HepG2 (cell line): ENCODE results near the gene NUBP2. TPM values are rescaled to one million over a fixed set of nuclear protein-coding genes. Genes with fewer than 3 reads are reported as not detected.

Experiments
- ATAC-seq: fragments of 200-7000 bp; cut with Tn5 transposase; 3 replicates; pipeline ENCODE4 v1.9.1; 2020; ENCODE audit warnings: mild to moderate bottlenecking, moderate library complexity
- BruUV-seq: library from RNA; stranded (reverse); fragments of 400-500 nt; replicated peaks from 2 replicates; lab custom pipeline; 2021; lab: Mats Ljungman, UMichigan
- CTCF ChIA-PET: fragments of 300-600 bp; formaldehyde crosslinking; extraction: SDS; loops from one replicate; lab custom pipeline; 2021; ENCODE audit warnings: low total read pairs, inconsistent platforms, low intra/inter-chr PET ratio; lab: Yijun Ruan, JAX
- POLR2A ChIA-PET: fragments of 350-600 bp; sonication (Branson Sonifier 250); formaldehyde crosslinking; loops from one replicate; lab custom pipeline; 2020; ENCODE audit warnings: antibody characterized with exemption, inconsistent platforms; lab: Yijun Ruan, JAX
- DNase-seq: peaks from one replicate; pipeline ENCODE4 v3.0.0-alpha.2; 2015; ENCODE audit warnings: low spot score
- FAIRE-seq: peaks from 3 replicates; lab custom pipeline; 2011; peaks lifted over from hg19 to GRCh38; lab: Jason Lieb, UNC
- H2AFZ ChIP-seq: one replicate; pipeline ENCODE4 v1.6.1; 2011; ENCODE audit warnings: low read length, inconsistent platforms
- H3K27ac ChIP-seq: fragments of 300-600 bp; 3 replicates; pipeline ENCODE4 v1.8.0; 2011; ENCODE audit warnings: mixed run types, mild to moderate bottlenecking, mixed read lengths, low read length, inconsistent platforms; ENCODE audit not compliant: insufficient read depth; ENCODE audit errors: extremely low read length
- H3K27me3 ChIP-seq, 2 experiments: fragments of 200-600 bp in 1 of 2; 2 replicates in 1 of 2; 3 replicates in 1 of 2; pipeline versions ENCODE4 v1.6.0 to v1.8.0; 2011; ENCODE audit warnings: low read length in 2 of 2, mild to moderate bottlenecking in 2 of 2, moderate library complexity in 2 of 2, inconsistent platforms in 1 of 2; ENCODE audit not compliant: insufficient read depth in 2 of 2, control insufficient read depth in 1 of 2
- H3K36me3 ChIP-seq, 2 experiments: fragments of 200-600 bp in 1 of 2; replicated peaks in 1 of 2; 2 replicates in 1 of 2; 3 replicates in 1 of 2; pipeline versions ENCODE4 v1.5.1 to v1.8.0; 2011; ENCODE audit warnings: low read length in 2 of 2, inconsistent platforms in 1 of 2; ENCODE audit not compliant: insufficient read depth in 2 of 2, control insufficient read depth in 1 of 2
- H3K4me1 ChIP-seq: 2 replicates; pipeline ENCODE4 v1.5.1; 2012; ENCODE audit warnings: low read length, inconsistent platforms; ENCODE audit not compliant: insufficient read depth
- H3K4me2 ChIP-seq: 2 replicates; pipeline ENCODE4 v1.6.0; 2011; ENCODE audit warnings: low read depth, low read length, inconsistent platforms
- H3K4me3 ChIP-seq, 3 experiments: fragments of 200-600 bp in 1 of 3; sonication (generic), shearing (Covaris generic) in 1 of 3; replicated peaks in 1 of 3; 2 replicates each; pipeline ENCODE4 v1.5.1; 2011 to 2016; ENCODE audit warnings: low read length in 3 of 3, inconsistent platforms in 2 of 3, low read depth in 2 of 3, mild to moderate bottlenecking in 2 of 3, control low read depth in 1 of 3, mixed read lengths in 1 of 3; ENCODE audit not compliant: insufficient read depth in 1 of 3
- H3K79me2 ChIP-seq: one replicate; pipeline ENCODE4 v1.6.1; 2011; ENCODE audit warnings: low read length, inconsistent platforms; ENCODE audit not compliant: insufficient read depth
- H3K9ac ChIP-seq: 2 replicates; pipeline ENCODE4 v1.6.0; 2011; ENCODE audit warnings: mild to moderate bottlenecking, low read depth, low read length, inconsistent platforms; ENCODE audit not compliant: insufficient read depth
- H3K9me3 ChIP-seq: 2 replicates; pipeline ENCODE4 v1.5.1; 2012; ENCODE audit warnings: mild to moderate bottlenecking, low read length
- H4K20me1 ChIP-seq: 2 replicates; pipeline ENCODE4 v1.6.0; 2011; ENCODE audit warnings: inconsistent platforms, mild to moderate bottlenecking, low read length, moderate library complexity; ENCODE audit not compliant: insufficient read depth
- AGO2 ChIP-seq: fragments of 200-400 bp; formaldehyde crosslinking; optimal IDR thresholded peaks from 2 replicates; pipeline ENCODE3; 2017; ENCODE audit warnings: mild to moderate bottlenecking, low read depth, low read length, moderate library complexity
- ARHGAP35 ChIP-seq: sonication (generic); formaldehyde crosslinking; IDR thresholded peaks from 2 replicates; pipeline ENCODE4 v1.9.0; 2022; ENCODE audit warnings: mild to moderate bottlenecking, inconsistent platforms, moderate library complexity, missing genetic modification reagents, borderline replicate concordance
- FOXK1 ChIP-seq: sonication (generic); formaldehyde crosslinking; IDR thresholded peaks from 2 replicates; pipeline ENCODE4 v1.4.0; 2020; ENCODE audit warnings: low read depth, missing genetic modification reagents, borderline replicate concordance
- GATAD2A ChIP-seq: IDR thresholded peaks from 2 replicates; pipeline ENCODE4 v1.6.1; 2016
- HNRNPL ChIP-seq: fragments of 200-400 bp; formaldehyde crosslinking; IDR thresholded peaks from 2 replicates; pipeline ENCODE4 v1.6.1; 2017; ENCODE audit warnings: mild to moderate bottlenecking, low read depth, low read length
- NFYB ChIP-seq: sonication (generic); formaldehyde crosslinking; IDR thresholded peaks from 2 replicates; pipeline ENCODE4 v1.4.0; 2020; ENCODE audit warnings: missing genetic modification reagents
- NFYC ChIP-seq: IDR thresholded peaks from 2 replicates; pipeline ENCODE4 v1.6.1; 2016; ENCODE audit warnings: missing genetic modification reagents, missing compliant biosample characterization
- PHF20 ChIP-seq: sonication (generic); formaldehyde crosslinking; IDR thresholded peaks from 2 replicates; pipeline ENCODE4 v1.5.0; 2020; ENCODE audit warnings: mild to moderate bottlenecking, missing genetic modification reagents
- PTBP1 ChIP-seq: fragments of 200-400 bp; formaldehyde crosslinking; IDR thresholded peaks from 2 replicates; pipeline ENCODE4 v1.6.1; 2018; ENCODE audit warnings: low read length, low read depth; ENCODE audit not compliant: poor library complexity, severe bottlenecking
- SP2 ChIP-seq: sonication (generic); formaldehyde crosslinking; IDR thresholded peaks from 2 replicates; pipeline ENCODE4 v1.5.1; 2020; ENCODE audit warnings: mild to moderate bottlenecking, missing genetic modification reagents
- TBX3 ChIP-seq: fragments of 450-650 bp; IDR thresholded peaks from 2 replicates; pipeline ENCODE4 v1.6.1; 2017; ENCODE audit warnings: antibody characterized with exemption, mild to moderate bottlenecking, inconsistent platforms, borderline replicate concordance
- XBP1 ChIP-seq: sonication (generic); formaldehyde crosslinking; IDR thresholded peaks from 2 replicates; pipeline ENCODE4 v1.5.0; 2020; ENCODE audit warnings: missing genetic modification reagents
- ZBTB42 ChIP-seq: sonication (generic); formaldehyde crosslinking; IDR thresholded peaks from 2 replicates; pipeline ENCODE4 v1.5.0; 2020; ENCODE audit warnings: mild to moderate bottlenecking, missing genetic modification reagents
- ZFY ChIP-seq: sonication (generic); formaldehyde crosslinking; IDR thresholded peaks from 2 replicates; pipeline ENCODE4 v1.4.0; 2020; ENCODE audit warnings: missing genetic modification reagents
- ZNF121 ChIP-seq: sonication (generic); formaldehyde crosslinking; IDR thresholded peaks from 2 replicates; pipeline ENCODE4 v1.5.0; 2020; ENCODE audit warnings: mild to moderate bottlenecking, missing genetic modification reagents
- ZNF235 ChIP-seq: sonication (generic); formaldehyde crosslinking; IDR thresholded peaks from 2 replicates; pipeline ENCODE4 v1.8.1; 2023; ENCODE audit warnings: mild to moderate bottlenecking, missing genetic modification reagents, borderline replicate concordance
- ZNF33A ChIP-seq: sonication (generic); formaldehyde crosslinking; IDR thresholded peaks from 2 replicates; pipeline ENCODE4 v1.5.1; 2020; ENCODE audit warnings: missing genetic modification reagents, mild to moderate bottlenecking, moderate library complexity, borderline replicate concordance
- ZNF652 ChIP-seq: IDR thresholded peaks from 2 replicates; pipeline ENCODE4 v1.6.1; 2016; ENCODE audit warnings: low read depth, borderline replicate concordance
- WGBS: methylation state at CpG from one replicate; pipeline ENCODE4 v1.1.6; 2017; ENCODE audit warnings: low lambda C conversion rate; 5-methylcytosine and 5-hydroxymethylcytosine counted together
- in situ Hi-C: cut with HindIII; loops from 2 replicates; pipeline ENCODE4 v1.10.0; 2017; ENCODE audit warnings: low pct_unique_long_range_greater_than_20kb; ENCODE audit not compliant: extremely low pct_ligation_motif_present
- intact Hi-C: fragments of 100-400 bp; cut with micrococcal nuclease; formaldehyde crosslinking; loops from one replicate; pipeline ENCODE4 v1.10.0; 2022; ENCODE audit not compliant: unreplicated experiment
- polyA plus RNA-seq, 8 experiments: library from polyadenylated mRNA; depleted of rRNA in 3 of 8; stranded (reverse) in 7 of 8; unstranded in 1 of 8; fragments of >200 nt; fragmentation: Illumina TruSeq in 4 of 8; extraction: Trizol in 4 of 8; gene quantifications; 2 replicates each; pipeline versions ENCODE4 v1.2.1 to v1.2.3, GENCODE V29; 2011 to 2016; ENCODE audit warnings: low read depth in 4 of 8, missing spikeins in 1 of 8, mixed read lengths in 1 of 8; ENCODE audit not compliant: insufficient read depth in 1 of 8
- total RNA-seq, 5 experiments: library from RNA; depleted of rRNA; stranded (reverse); fragments of >200 nt; fragmentation: Illumina TruSeq; extraction: Trizol; gene quantifications; 2 replicates each; pipeline ENCODE4 v1.2.3, GENCODE V29; 2016; ENCODE audit warnings: low read depth in 1 of 5

The NUBP2 gene
- total and polyA plus RNA-seq, 2 of the 13 experiments (the other 11 are each of a cell fraction or from before 2014, with no cell fraction given) = 25.7 to 61.5 TPM

GRCh38 chr16:1746693-1747195, 36.0 kb upstream of the NUBP2 start:
- in situ Hi-C loops (no loop called here), intact Hi-C loops (no loop called here)
- no peaks in the 10 kb centered on the region for H3K4me1 ChIP-seq
- POLR2A ChIA-PET = no interaction called here
- no peak for DNase-seq
- CTCF ChIA-PET = no interaction called here
- BruUV-seq = no TSS peak
- H3K27ac ChIP-seq = no peak overlapping the region
- no peak overlapping the region for H3K9ac ChIP-seq
- peaks cover 15 to 58% of the 10 kb centered on the region in 2 experiments; a peak in 4 of 5 replicates for H3K36me3 ChIP-seq
- H3K4me3 ChIP-seq = no peak overlapping the region
- ATAC-seq = no peak; the same call in 2 of the 3 replicates
- TF ChIP-seq AGO2 (peak; percentile 39), NFYC (CRISPR knock-in tag) (no peak)
- no peaks in the 10 kb centered on the region for H3K27me3 ChIP-seq
- H3K9me3 ChIP-seq = no peaks in the 10 kb centered on the region
- no peaks in the 10 kb centered on the region for H3K79me2 ChIP-seq
- WGBS = 99% methylated on average over 13 of the region's 31 CpGs
- no peak overlapping the region for H2AFZ ChIP-seq
- no peaks in the 10 kb centered on the region for H4K20me1 ChIP-seq
- FAIRE-seq = no peak
- H3K4me2 ChIP-seq = no peak overlapping the region

GRCh38 chr16:1747934-1748333, 34.8 kb upstream of the NUBP2 start:
- DNase-seq = no peak
- Histone ChIP-seq H3K36me3 (peaks cover 16 to 66% of the 10 kb centered on the region in 2 experiments; a peak in 4 of 5 replicates), H3K4me1 (no peaks in the 10 kb centered on the region), H2AFZ (no peak overlapping the region), H3K9ac (no peak overlapping the region), H3K4me3 (no peak overlapping the region), H3K27me3 (no peaks in the 10 kb centered on the region), H3K9me3 (no peaks in the 10 kb centered on the region), H3K4me2 (no peak overlapping the region), H3K79me2 (no peaks in the 10 kb centered on the region), H3K27ac (no peak overlapping the region), H4K20me1 (no peaks in the 10 kb centered on the region)
- ATAC-seq = no peak
- POLR2A ChIA-PET = no interaction called here
- TF ChIP-seq HNRNPL = no peak
- TF ChIP-seq TBX3 = no peak
- TF ChIP-seq GATAD2A (CRISPR knock-in tag) = no peak
- no peak for TF ChIP-seq ZNF652 (CRISPR knock-in tag)
- no peak for TF ChIP-seq NFYB (CRISPR knock-in tag)
- TF ChIP-seq ZNF33A (CRISPR knock-in tag) = no peak
- no peak for TF ChIP-seq PTBP1
- TF ChIP-seq FOXK1 (CRISPR knock-in tag) = no peak
- no peak for TF ChIP-seq SP2
- no peak for TF ChIP-seq ARHGAP35 (CRISPR knock-in tag)
- no peak for TF ChIP-seq ZNF121 (CRISPR knock-in tag)
- TF ChIP-seq ZNF235 = no peak
- TF ChIP-seq XBP1 (CRISPR knock-in tag) = no peak
- TF ChIP-seq ZBTB42 (CRISPR knock-in tag) = no peak
- TF ChIP-seq ZFY (CRISPR knock-in tag) = no peak
- TF ChIP-seq PHF20 (CRISPR knock-in tag) = no peak
- WGBS = 94% methylated on average over 6 of the region's 11 CpGs
- intact Hi-C loops (no loop called here), in situ Hi-C loops (no loop called here)
- CTCF ChIA-PET = no interaction called here
- no TSS peak for BruUV-seq
- FAIRE-seq = no peak
